PFSK-1 (cell line): ENCODE measurements around the gene ALPI.

Experiments used
- POLR2AphosphoS5 ChIP-seq: IDR thresholded peaks from 2 replicates; pipeline ENCODE4 v1.6.1; 2012; ENCODE audit warnings: low read depth, mild to moderate bottlenecking, control low read depth, low read length, moderate library complexity
- REST ChIP-seq, 2 experiments: IDR thresholded peaks; 2 replicates each; pipeline versions ENCODE4 v1.6.1 to v1.8.0; 2011 to 2012; ENCODE audit warnings: low read depth in 2 of 2, low read length in 2 of 2, control low read depth in 1 of 2, inconsistent platforms in 1 of 2, mild to moderate bottlenecking in 1 of 2, moderate library complexity in 1 of 2; ENCODE audit not compliant: insufficient read depth in 1 of 2
- SIN3A ChIP-seq: IDR thresholded peaks from 2 replicates; pipeline ENCODE4 v1.6.1; 2012; ENCODE audit warnings: mild to moderate bottlenecking, low read length, moderate library complexity, borderline replicate concordance; ENCODE audit not compliant: insufficient read depth

GRCh38 chr2:232441147-232441651, 14.8 kb upstream of the ALPI start:
- TF ChIP-seq POLR2AphosphoS5 (no peak), REST (IDR thresholded peaks at IDR 0.05; ENCODE audit: insufficient read depth in 1 of 2, low read depth in 2 of 2, low read length in 2 of 2) (no peak), SIN3A (no peak)
